COLO829 (cell line): ENCODE data around the gene IST1.

Experiments used
- DNase-seq: peaks from one replicate; pipeline ENCODE4 v3.0.0; 2012; ENCODE audit warnings: low spot score

The IST1 gene

DNA sequence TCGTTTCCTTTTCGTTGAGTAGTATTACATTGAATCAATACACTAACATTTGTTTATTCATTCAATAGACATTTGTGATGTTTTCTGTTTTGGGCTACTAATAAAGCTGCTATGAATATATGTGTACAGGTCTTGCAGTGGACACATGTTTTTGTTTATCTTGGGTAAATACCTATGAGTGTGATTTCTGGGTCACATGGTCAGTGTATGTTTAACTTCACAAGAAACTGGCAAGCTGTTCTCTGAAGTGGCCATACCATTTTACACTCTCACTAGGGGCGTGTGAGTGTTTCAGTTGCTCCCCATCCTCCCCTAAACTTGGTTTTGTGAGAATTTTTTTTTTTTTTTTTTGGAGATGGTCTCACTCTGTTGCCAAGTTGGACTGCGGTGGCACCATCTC, 69.9 kb downstream of the IST1 start:
- DNase-seq: no peak

GRCh38 chr16:71966932-71967331, 71.6 kb downstream of the IST1 start:
- DNase-seq: no peak

DNA sequence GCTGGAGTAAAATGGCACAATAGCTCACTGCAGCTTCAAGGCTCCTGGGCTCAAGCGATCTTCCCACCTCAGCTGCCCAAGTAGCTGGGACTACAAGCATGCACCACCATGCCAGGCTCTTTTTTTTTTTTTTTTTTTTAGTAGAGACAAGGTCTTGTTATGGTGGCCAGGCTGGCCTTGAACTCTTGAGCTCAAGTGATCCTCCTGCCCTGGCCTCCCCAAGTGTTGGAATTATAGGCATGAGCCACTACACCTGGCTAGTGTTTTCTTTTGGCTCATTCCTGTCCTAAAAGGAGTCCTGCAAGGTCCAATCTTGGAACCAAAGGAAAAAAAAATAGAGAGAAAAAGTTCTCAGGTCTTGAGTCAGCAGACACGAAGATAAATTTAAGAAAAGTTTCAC, 74.0 kb downstream of the IST1 start:
- DNase-seq: no peak

- DNase-seq: no peak
Observed at GRCh38 chr16:71971571-71971970, 76.2 kb downstream of the IST1 start.

DNA sequence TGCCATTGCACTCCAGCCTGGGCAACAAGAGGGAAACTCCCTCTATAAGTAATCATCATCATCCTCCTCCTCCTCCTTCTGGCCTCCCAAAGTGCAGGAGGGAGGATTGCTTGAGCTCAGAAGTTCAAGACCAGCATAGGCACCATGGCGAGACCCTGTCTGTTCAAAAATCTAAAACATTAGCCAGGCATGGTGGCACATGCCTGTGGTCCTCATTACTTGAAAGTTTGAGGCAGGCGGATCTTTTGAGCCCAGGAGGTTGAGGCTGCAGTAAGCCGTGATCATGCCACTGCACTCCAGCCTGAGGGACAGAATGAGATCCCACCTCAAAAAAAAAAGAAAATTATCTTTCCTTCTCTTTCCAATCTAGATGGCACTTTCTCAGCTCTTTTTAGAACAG, 77.0 kb downstream of the IST1 start:
- DNase-seq: no peak

GRCh38 chr16:71973001-71973400, 77.7 kb downstream of the IST1 start:
- DNase-seq: no peak

GRCh38 chr16:71974068-71974818, 78.9 kb downstream of the IST1 start:
- DNase-seq: no peak
